Activated T-cell treated with anti-CD3 and anti-CD28 coated beads for 1 hour (primary cell): ENCODE measurements around the gene IQGAP2.
"Not testable (repeated sequence)": the region's sequence is repeated elsewhere in the genome, so short reads cannot be mapped to it uniquely, and the experiment has no call there.

ENCODE experiments used
- DNase-seq: peaks from one replicate; pipeline ENCODE4 v3.0.0-alpha.2; 2020; ENCODE audit warnings: low read depth

The IQGAP2 gene

DNA sequence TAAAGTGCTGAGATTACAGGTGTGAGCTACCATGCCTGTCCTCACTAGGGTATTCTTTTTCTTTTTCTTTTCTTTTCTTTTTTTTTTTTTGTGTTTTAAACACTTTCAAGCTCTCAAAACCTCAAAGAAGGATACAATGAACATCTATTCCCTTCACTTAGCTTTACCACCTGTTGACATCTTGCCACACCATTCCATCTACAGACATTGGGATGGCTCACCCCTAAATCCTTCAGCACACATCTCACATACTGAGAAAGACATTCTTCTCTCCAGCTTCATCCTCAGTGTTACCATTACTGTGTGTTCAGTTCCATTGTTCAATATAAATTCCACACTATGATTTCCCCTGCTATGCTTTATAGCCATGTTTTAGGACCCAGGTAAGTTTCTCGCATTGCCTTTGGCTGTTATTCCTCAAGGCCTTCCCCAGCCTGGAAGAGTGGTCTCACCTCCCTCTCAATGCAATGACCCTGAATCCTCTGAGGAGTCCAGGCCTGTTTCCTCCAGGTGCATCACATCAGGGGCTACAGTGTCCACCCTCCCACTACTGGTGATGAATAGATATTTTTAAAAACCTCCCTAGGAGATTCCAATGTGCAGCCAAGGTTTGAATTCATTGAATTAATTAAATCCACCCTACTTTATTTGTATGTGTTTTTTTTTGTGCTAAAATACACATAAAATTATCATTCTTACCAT, 16.7 kb downstream of the IQGAP2 start:
- no peak for DNase-seq

GRCh38 chr5:76422227-76422626, 19.1 kb downstream of the IQGAP2 start:
- no peak for DNase-seq

DNA sequence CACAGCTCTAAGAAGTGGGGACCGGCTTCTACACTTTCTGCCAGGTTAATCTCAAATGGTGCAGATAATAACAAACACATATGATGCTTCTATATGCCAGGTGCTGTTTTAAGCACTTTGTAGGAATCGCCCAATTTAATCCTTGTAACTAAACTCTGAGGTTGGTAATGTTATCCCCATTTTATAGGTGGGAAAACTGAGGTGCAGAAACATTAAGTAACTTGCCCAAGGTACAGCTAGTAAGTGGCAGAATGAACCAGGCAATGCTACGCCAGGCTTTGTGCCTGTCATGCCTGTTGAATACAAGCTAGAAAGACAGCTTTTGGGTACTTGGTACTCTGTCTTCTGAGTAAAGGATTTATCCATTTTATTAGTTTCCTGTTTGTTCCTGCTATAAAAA, 19.7 kb downstream of the IQGAP2 start:
- DNase-seq = no peak

- DNase-seq = no peak
These were observed 22.1 kb downstream of the IQGAP2 start for GRCh38 chr5:76425146-76425545.

DNA sequence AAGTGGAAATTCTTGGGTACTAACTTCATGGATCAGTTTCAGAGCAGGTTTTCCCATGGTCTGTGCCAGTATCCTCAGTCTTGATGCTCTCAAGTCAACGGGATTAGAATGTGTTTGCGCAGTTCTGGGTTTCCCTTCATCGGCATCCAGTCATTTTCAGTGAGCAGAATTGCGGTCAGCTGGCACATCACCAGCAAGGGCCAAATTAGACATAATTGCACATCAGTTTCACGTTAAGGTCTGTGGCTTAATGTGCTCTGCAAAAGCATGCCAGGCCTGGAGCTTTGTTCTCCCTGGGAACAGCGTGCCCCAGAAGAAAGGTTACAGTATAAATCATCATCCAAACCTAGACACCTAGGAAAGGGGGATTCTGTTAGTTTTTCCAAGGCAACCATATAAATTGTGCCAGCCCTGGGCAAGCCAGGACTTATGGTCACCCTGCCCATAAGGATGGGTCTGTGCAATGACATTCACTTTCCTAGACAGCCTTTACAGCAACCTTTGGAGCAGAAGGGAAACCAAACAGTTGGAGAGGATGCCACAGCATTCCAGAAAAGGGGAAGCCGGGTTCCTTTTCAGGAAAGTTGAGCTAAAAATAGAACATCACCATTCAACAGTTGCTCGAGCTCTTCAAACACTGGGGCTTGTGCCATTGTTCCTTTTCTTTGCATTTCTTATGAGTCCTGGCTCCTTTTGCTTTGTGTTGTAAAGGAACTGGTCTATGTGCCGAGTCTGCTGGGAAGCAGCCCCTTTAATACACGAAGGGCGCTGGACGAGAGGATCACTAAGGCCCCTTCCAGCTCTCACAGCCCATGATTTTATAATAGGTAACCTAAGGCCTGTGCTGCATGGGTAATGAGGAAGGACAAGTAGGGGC, 23.1 kb downstream of the IQGAP2 start:
- DNase-seq = no peak

- DNase-seq = no peak
These were observed 24.4 kb downstream of the IQGAP2 start for GRCh38 chr5:76427206-76428140.

GRCh38 chr5:76428550-76428949, 25.5 kb downstream of the IQGAP2 start:
- not testable (repeated sequence) for DNase-seq

DNA sequence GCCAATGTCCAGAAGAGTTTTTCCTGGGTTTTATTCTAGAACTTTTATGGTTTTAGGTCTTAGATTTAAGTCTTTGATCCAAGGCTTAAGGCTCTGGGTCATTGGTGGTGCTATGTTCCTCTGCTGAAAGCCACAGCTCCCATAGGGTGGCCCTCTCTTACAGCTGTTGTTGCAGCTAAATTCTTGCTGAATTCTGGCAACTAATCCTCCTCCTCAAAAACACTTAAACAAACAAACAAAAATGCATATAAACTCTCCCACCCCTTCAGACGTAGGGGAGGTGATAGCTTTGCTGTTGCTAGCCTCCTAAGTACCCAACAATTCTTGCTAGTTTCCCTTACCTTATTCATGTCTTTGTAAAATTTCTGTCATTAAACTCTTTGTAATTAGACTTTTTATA, 30.2 kb downstream of the IQGAP2 start:
- DNase-seq = no peak

GRCh38 chr5:76437507-76437906, 34.4 kb downstream of the IQGAP2 start:
- DNase-seq = not testable (repeated sequence)

DNA sequence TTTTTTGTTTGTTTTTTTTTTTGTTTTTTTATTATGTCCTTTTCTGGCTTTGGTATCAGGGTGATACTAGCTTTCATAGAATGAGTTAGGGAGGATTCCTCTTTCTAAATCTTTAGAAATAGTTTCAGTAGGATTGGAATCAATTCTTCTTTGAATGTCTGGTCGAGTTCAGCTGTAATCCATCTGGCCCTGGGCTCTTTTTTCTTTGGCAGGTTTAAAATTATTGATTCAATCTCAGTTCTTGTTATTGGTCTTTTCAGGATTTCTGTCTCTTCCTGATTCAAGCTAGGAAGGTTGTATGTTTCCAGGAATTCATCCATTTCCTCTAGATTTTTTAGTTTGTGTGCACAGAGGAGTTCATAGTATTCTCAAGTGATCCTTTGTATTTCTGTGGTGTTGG, 34.9 kb downstream of the IQGAP2 start:
- no peak for DNase-seq

DNA sequence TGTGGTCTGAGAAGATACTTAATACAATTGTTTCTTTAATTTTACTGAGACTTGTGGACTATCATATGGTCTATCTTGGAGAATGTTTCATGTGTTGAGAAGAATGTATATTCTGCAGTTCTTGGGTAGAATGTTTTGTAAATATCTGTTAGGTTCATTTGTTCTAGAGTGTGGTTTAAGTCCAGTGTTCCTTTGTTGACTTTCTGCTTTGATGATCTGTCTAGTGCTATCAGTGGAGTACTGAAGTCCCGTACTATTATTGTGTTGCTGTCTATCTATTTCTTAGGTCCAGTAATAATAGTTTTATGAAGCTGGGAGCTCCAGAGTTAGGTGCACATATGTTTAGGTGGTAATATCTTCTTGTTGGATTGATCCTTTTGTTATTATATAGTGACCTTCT, 36.1 kb downstream of the IQGAP2 start:
- DNase-seq = no peak

GRCh38 chr5:76439929-76440328, 36.8 kb downstream of the IQGAP2 start:
- DNase-seq = no peak

DNA sequence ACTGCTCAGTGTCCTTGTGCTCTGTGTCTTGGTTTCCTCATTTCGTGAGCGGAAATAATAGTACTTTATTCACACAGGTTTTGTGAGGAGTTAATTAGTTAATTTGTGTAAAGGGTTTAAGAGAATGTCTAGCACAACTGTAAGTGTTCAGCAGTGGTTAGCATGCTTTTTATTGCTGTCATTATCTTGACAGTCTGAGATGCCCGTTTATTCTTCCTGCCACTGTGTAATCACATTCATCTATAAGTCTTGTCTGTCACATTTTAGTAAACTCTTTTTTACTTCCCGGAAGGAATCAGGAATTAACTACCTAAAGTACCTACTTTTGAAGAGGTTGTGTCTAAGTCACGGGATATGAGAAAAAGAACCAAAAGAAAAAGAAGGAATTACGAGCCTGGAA, 38.0 kb downstream of the IQGAP2 start:
- no peak for DNase-seq

DNA sequence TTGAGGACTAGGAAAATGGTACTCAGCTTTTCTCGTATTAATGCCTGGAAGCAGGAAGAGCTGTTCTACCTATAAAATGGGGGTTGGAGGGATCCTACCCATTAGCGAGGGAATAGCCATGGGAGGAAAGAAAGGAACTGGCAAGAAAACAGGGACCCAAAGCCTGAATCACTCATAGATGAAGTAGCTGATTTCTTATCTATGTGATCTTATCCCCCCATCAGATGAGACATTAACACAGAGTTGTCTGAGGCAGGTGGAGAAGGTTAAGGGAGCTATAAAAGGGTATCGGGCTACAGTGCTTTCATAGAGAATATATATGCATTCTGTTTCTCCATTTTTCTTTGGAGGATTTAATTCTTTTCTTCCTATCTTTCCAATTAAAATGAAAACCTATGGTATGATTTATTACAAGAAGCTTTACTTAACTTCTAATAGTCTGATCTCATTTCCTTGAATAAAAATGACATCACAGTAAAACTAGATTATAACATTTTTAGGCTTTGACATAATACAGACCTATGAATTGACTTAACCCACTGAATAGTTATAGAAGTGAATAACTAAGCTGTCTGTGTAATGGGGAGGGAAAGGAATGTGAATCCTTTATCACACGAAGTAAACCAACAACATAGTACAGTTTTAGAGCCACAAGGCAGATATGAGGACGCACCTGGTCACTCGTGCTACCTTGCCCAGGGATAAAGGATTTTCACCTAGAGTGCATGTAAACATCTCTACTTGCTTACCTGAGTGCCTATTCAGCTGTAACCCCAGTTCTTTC, 39.0 kb downstream of the IQGAP2 start:
- no peak for DNase-seq

GRCh38 chr5:76443066-76443800, 40.1 kb downstream of the IQGAP2 start:
- DNase-seq = no peak

DNA sequence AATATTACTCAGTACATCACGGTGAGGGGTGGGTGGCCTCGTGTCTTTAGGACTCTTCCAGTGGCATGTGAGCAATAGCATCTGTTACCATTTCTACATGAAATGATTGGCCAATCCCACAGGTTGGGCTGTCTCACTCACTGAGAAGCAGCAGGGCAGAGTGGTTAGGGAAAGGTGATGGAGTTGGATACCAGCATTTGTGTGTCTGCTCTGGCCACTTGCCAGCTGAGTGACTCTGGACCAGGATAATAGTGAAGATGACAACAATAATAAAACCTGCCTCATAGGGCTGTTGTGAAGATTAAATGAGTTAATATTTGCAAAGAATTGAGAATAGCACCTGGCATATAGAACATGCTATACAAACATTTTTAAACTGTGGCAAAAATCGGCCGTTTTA, 42.0 kb downstream of the IQGAP2 start:
- no peak for DNase-seq

GRCh38 chr5:76445830-76446229, 42.7 kb downstream of the IQGAP2 start:
- DNase-seq = no peak

DNA sequence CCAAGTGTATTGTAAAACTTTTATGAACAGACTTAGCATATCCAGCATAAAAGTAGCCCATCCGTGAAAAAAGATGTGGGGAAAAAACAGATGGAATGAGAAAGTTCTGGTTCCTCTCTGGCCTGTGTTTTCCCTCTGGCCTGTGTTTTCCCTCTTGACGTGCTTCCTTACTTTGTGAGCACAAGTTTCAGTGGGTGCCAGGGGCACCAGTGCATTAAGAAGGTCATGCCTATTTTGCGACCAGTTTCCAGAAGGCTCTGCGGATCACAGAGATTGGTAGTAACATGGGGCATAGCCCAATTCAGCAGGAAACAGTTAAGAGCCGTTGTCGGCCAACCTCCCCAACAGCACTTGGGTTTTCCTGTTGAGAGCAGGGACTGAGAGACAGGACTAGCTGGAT, 43.7 kb downstream of the IQGAP2 start:
- DNase-seq = no peak

- DNase-seq = no peak
These were observed 46.5 kb downstream of the IQGAP2 start for GRCh38 chr5:76449606-76450005.

DNA sequence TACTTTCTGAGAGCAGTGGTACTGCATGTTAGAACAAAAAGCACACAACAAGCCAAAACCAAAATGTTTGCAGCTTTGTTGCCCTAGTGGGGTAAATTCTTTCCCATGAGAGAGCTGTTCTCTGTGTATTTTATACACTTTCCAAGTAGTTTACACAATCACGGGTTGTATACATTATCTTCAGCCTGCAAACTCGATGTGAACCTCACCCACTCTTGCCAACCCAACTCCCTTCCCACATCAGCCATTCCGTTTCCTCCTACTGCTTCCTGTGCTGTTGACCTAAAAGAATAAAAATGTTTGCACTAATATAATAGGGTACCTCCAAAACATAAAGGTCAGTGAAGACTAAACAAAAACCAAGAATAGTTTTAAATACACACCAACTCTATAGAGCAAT, 47.0 kb downstream of the IQGAP2 start:
- DNase-seq = no peak
